NAMALWA (cell line): Measurements from ENCODE around the gene MEGF9.
A peak's percentile ranks its signal among the peaks of the same experiment; 100 is the strongest.
"Not testable (repeated sequence)": the region's sequence is repeated elsewhere in the genome, so short reads cannot be mapped to it uniquely, and the experiment has no call there.

Experiments
- DNase-seq: peaks from one replicate; pipeline ENCODE4 v3.0.0-alpha.2; 2015; ENCODE audit warnings: low spot score

The MEGF9 gene

GRCh38 chr9:120714088-120714845 lies at the start of gene MEGF9:
TSS of gene MEGF9 (minus strand) at chr9:120714470. CDS start at chr9:120714358, 112 bp downstream.
- DNase-seq, result peak; percentile 97

- DNase-seq, result no peak
Measured at GRCh38 chr9:120761006-120761405, 46.7 kb upstream of the MEGF9 start.

GRCh38 chr9:120759755-120760400 lies 45.6 kb upstream of the MEGF9 start:
- DNase-seq, result no peak

GRCh38 chr9:120758544-120758943 lies 44.3 kb upstream of the MEGF9 start:
- no peak for DNase-seq

GRCh38 chr9:120757026-120757913 lies 43.0 kb upstream of the MEGF9 start:
- DNase-seq, result peak; percentile 26

GRCh38 chr9:120756531-120756930 lies 42.3 kb upstream of the MEGF9 start:
- no peak for DNase-seq

GRCh38 chr9:120755810-120756434 lies 41.7 kb upstream of the MEGF9 start:
- peak; percentile 87 for DNase-seq

GRCh38 chr9:120755044-120755443 lies 40.8 kb upstream of the MEGF9 start:
- peak; percentile 52 for DNase-seq

GRCh38 chr9:120750421-120750820 lies 36.2 kb upstream of the MEGF9 start:
- DNase-seq, result no peak

- not testable (repeated sequence) for DNase-seq
Measured at GRCh38 chr9:120746366-120746765, 32.1 kb upstream of the MEGF9 start.

- no peak for DNase-seq
Measured at GRCh38 chr9:120745278-120745677, 31.0 kb upstream of the MEGF9 start.

GRCh38 chr9:120742951-120743416 lies 28.7 kb upstream of the MEGF9 start:
- peak; percentile 68 for DNase-seq

- no peak for DNase-seq
Measured at GRCh38 chr9:120741701-120742100, 27.4 kb upstream of the MEGF9 start.

GRCh38 chr9:120741191-120741590 lies 26.9 kb upstream of the MEGF9 start:
- no peak for DNase-seq

GRCh38 chr9:120740132-120740531 lies 25.9 kb upstream of the MEGF9 start:
- DNase-seq, result no peak

GRCh38 chr9:120737416-120738165 lies 23.3 kb upstream of the MEGF9 start:
- no peak for DNase-seq

GRCh38 chr9:120736881-120737280 lies 22.6 kb upstream of the MEGF9 start:
- DNase-seq, result no peak

- peak; percentile 29 for DNase-seq
Measured at GRCh38 chr9:120735415-120736126, 21.3 kb upstream of the MEGF9 start.

GRCh38 chr9:120734607-120735410 lies 20.5 kb upstream of the MEGF9 start:
- no peak for DNase-seq

GRCh38 chr9:120733190-120733589 lies 18.9 kb upstream of the MEGF9 start:
- no peak for DNase-seq
